Measurements from ENCODE around the gene OPRL1. TPM values are rescaled to one million over a fixed set of nuclear protein-coding genes. Genes with fewer than 3 reads are reported as not detected.
"Not testable (repeated sequence)": the region's sequence is repeated elsewhere in the genome, so short reads cannot be mapped to it uniquely, and the experiment has no call there.

OPRL1 gene
- total and polyA plus RNA-seq, 2 donors (not counting 1 experiment from before 2014, with no cell fraction given), result 0.49 to 4.1 TPM

DNA sequence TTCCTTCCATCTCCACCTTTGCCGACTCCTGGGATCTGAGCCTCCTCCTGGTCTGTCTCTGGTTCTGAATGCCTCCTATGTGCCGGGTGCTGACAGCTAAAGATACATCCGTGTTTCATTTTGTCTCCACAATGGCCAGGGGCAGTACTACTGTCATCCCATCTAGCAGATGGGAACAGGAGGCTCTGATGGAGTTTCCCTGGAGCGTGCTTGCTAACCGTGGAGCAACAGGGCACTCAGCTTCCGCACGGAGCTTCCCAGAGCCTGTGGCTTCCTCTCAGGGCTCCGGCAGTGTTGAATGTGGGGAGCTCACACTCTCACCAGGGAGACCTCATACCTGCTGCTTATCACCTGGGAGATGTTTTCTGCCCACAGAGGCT lies 39.4 kb downstream of the OPRL1 start:
- Histone ChIP-seq H3K9ac (ENCODE audit: insufficient read depth, low read length) (no peak overlapping the region), H3K4me2 (ENCODE audit: extremely low read depth, insufficient read depth, low read length) (no peak overlapping the region), H3K36me3 (ENCODE audit: control insufficient read depth, insufficient read depth, low read length) (no peaks in the 10 kb centered on the region), H3K27me3 (ENCODE audit: control insufficient read depth, insufficient read depth, low read length) (peaks cover 2% of the 10 kb centered on the region), H3K9me3 (ENCODE audit: control insufficient read depth, insufficient read depth, low read depth, low read length) (no peaks in the 10 kb centered on the region), H3K4me1 (ENCODE audit: control insufficient read depth, extremely low read depth, insufficient read depth, low read length) (no peaks in the 10 kb centered on the region), H3K27ac (ENCODE audit: insufficient read depth, low read length) (no peak overlapping the region), H3K79me2 (ENCODE audit: control insufficient read depth, insufficient read depth, low read length) (no peaks in the 10 kb centered on the region), H3K4me3 (replicated peaks in 1 of 4; ENCODE audit: control extremely low read depth in 1 of 4, insufficient read depth in 1 of 4, low read depth in 3 of 4, low read length in 4 of 4) (no peak overlapping the region), H4K20me1 (ENCODE audit: control insufficient read depth, extremely low read depth, insufficient read depth, low read length) (no peaks in the 10 kb centered on the region), H2AFZ (ENCODE audit: low read length) (no peak overlapping the region)
- TF ChIP-seq, protein P1, sequence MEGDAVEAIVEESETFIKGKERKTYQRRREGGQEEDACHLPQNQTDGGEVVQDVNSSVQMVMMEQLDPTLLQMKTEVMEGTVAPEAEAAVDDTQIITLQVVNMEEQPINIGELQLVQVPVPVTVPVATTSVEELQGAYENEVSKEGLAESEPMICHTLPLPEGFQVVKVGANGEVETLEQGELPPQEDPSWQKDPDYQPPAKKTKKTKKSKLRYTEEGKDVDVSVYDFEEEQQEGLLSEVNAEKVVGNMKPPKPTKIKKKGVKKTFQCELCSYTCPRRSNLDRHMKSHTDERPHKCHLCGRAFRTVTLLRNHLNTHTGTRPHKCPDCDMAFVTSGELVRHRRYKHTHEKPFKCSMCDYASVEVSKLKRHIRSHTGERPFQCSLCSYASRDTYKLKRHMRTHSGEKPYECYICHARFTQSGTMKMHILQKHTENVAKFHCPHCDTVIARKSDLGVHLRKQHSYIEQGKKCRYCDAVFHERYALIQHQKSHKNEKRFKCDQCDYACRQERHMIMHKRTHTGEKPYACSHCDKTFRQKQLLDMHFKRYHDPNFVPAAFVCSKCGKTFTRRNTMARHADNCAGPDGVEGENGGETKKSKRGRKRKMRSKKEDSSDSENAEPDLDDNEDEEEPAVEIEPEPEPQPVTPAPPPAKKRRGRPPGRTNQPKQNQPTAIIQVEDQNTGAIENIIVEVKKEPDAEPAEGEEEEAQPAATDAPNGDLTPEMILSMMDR (conservative IDR thresholded peaks at IDR 0.05 in 1 of 2, IDR thresholded peaks at IDR 0.05 in 1 of 2; ENCODE audit: low read depth in 1 of 2, low read length in 2 of 2), result no peak
- no peak for TF ChIP-seq EZH2 (IDR thresholded peaks at IDR 0.05; ENCODE audit: low read length, missing control alignments)
- DNase-seq (ENCODE audit: low read depth in 2 of 2), result no peak

DNA sequence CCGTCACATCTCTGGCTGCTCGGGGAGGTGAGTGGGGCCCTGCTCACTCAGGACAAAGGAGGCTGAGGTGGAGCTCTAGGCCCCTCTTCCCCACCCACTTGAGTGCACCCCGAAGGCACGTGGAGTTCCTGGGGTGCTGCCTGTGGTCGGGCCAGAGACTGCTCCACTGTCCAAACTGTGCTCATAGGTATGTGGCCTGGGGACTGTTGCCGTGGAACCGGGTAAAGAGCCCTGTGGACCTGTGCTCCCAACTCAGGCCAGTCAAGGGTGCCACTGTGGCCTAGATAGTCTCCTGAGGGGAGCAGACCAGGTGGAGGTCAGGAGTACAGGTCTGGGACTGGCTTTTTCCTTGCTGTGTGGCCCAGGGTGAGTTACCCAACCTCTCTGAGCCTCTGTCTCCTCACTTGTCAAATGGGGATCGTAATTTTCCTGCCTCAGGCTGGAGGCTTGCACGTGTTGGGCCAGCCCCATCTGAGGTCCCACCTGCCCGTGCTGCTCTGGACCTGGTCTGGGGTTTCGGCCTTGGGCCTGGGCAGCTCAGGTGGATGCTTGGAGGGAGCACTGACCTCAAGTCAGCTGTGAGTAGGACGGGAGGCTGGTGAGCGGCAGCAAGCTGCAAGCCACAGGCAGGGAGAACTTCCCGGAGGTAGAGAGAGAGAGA lies 39.9 kb downstream of the OPRL1 start:
- no peak overlapping the region for H3K4me3 ChIP-seq (replicated peaks in 1 of 4; ENCODE audit: control extremely low read depth in 1 of 4, insufficient read depth in 1 of 4, low read depth in 3 of 4, low read length in 4 of 4)
- no peaks in the 10 kb centered on the region for H3K9me3 ChIP-seq (ENCODE audit: control insufficient read depth, insufficient read depth, low read depth, low read length)
- no peak overlapping the region for H3K27ac ChIP-seq (ENCODE audit: insufficient read depth, low read length)
- no peak overlapping the region for H2AFZ ChIP-seq (ENCODE audit: low read length)
- TF ChIP-seq, protein P1 (conservative IDR thresholded peaks at IDR 0.05 in 1 of 2, IDR thresholded peaks at IDR 0.05 in 1 of 2; ENCODE audit: low read depth in 1 of 2, low read length in 2 of 2), result no peak
- TF ChIP-seq EZH2 (IDR thresholded peaks at IDR 0.05; ENCODE audit: low read length, missing control alignments), result no peak
- peak in 1 of 2 donors; percentile 4 for DNase-seq (ENCODE audit: low read depth in 2 of 2)
- no peak overlapping the region for H3K9ac ChIP-seq (ENCODE audit: insufficient read depth, low read length)
- no peaks in the 10 kb centered on the region for H3K79me2 ChIP-seq (ENCODE audit: control insufficient read depth, insufficient read depth, low read length)
- H3K4me2 ChIP-seq (ENCODE audit: extremely low read depth, insufficient read depth, low read length), result no peak overlapping the region
- no peaks in the 10 kb centered on the region for H3K4me1 ChIP-seq (ENCODE audit: control insufficient read depth, extremely low read depth, insufficient read depth, low read length)
- peaks cover 2% of the 10 kb centered on the region for H3K27me3 ChIP-seq (ENCODE audit: control insufficient read depth, insufficient read depth, low read length)
- no peaks in the 10 kb centered on the region for H3K36me3 ChIP-seq (ENCODE audit: control insufficient read depth, insufficient read depth, low read length)
- no peaks in the 10 kb centered on the region for H4K20me1 ChIP-seq (ENCODE audit: control insufficient read depth, extremely low read depth, insufficient read depth, low read length)

- H3K27me3 ChIP-seq (ENCODE audit: control insufficient read depth, insufficient read depth, low read length), result peaks cover under 1% of the 10 kb centered on the region
- no peaks in the 10 kb centered on the region for H3K36me3 ChIP-seq (ENCODE audit: control insufficient read depth, insufficient read depth, low read length)
- H3K27ac ChIP-seq (ENCODE audit: insufficient read depth, low read length), result no peak overlapping the region
- no peak for DNase-seq (ENCODE audit: low read depth in 2 of 2)
- H3K9me3 ChIP-seq (ENCODE audit: control insufficient read depth, insufficient read depth, low read depth, low read length), result no peaks in the 10 kb centered on the region
- H3K9ac ChIP-seq (ENCODE audit: insufficient read depth, low read length), result no peak overlapping the region
- no peaks in the 10 kb centered on the region for H3K79me2 ChIP-seq (ENCODE audit: control insufficient read depth, insufficient read depth, low read length)
- no peak overlapping the region for H3K4me2 ChIP-seq (ENCODE audit: extremely low read depth, insufficient read depth, low read length)
- H4K20me1 ChIP-seq (ENCODE audit: control insufficient read depth, extremely low read depth, insufficient read depth, low read length), result no peaks in the 10 kb centered on the region
- no peak overlapping the region for H2AFZ ChIP-seq (ENCODE audit: low read length)
- no peaks in the 10 kb centered on the region for H3K4me1 ChIP-seq (ENCODE audit: control insufficient read depth, extremely low read depth, insufficient read depth, low read length)
- no peak for TF ChIP-seq EZH2 (IDR thresholded peaks at IDR 0.05; ENCODE audit: low read length, missing control alignments)
- TF ChIP-seq, protein P1 (conservative IDR thresholded peaks at IDR 0.05 in 1 of 2, IDR thresholded peaks at IDR 0.05 in 1 of 2; ENCODE audit: low read depth in 1 of 2, low read length in 2 of 2), result no peak
- H3K4me3 ChIP-seq (replicated peaks in 1 of 4; ENCODE audit: control extremely low read depth in 1 of 4, insufficient read depth in 1 of 4, low read depth in 3 of 4, low read length in 4 of 4), result no peak overlapping the region
Measured at GRCh38 chr20:64121586-64121985, 41.7 kb downstream of the OPRL1 start.

GRCh38 chr20:64122927-64123326 lies 43.0 kb downstream of the OPRL1 start:
- not testable (repeated sequence) for DNase-seq (ENCODE audit: low read depth in 2 of 2); H3K36me3 ChIP-seq (ENCODE audit: control insufficient read depth, insufficient read depth, low read length); H4K20me1 ChIP-seq (ENCODE audit: control insufficient read depth, extremely low read depth, insufficient read depth, low read length); H3K9ac ChIP-seq (ENCODE audit: insufficient read depth, low read length); H3K79me2 ChIP-seq (ENCODE audit: control insufficient read depth, insufficient read depth, low read length); H3K27ac ChIP-seq (ENCODE audit: insufficient read depth, low read length); H3K9me3 ChIP-seq (ENCODE audit: control insufficient read depth, insufficient read depth, low read depth, low read length); H2AFZ ChIP-seq (ENCODE audit: low read length); H3K4me2 ChIP-seq (ENCODE audit: extremely low read depth, insufficient read depth, low read length); H3K4me1 ChIP-seq (ENCODE audit: control insufficient read depth, extremely low read depth, insufficient read depth, low read length); H3K4me3 ChIP-seq (replicated peaks in 1 of 4; ENCODE audit: control extremely low read depth in 1 of 4, insufficient read depth in 1 of 4, low read depth in 3 of 4, low read length in 4 of 4); H3K27me3 ChIP-seq (ENCODE audit: control insufficient read depth, insufficient read depth, low read length)

DNA sequence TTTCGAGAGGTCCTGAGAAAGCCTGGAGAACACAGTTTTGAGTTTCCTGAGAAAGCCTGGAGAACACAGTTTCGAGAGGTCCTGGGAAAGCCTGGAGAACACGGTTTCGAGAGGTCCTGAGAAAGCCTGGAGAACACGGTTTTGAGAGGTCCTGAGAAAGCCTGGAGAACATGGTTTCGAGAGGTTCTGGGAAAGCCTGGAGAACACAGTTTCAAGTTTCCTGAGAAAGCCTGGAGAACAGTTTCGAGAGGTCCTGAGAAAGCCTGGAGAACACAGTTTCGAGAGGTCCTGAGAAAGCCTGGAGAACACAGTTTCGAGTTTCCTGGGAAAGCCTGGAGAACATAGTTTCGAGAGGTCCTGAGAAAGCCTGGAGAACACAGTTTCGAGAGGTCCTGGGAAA lies 43.6 kb downstream of the OPRL1 start:
- DNase-seq (ENCODE audit: low read depth in 2 of 2); H3K9ac ChIP-seq (ENCODE audit: insufficient read depth, low read length); H2AFZ ChIP-seq (ENCODE audit: low read length); H3K27ac ChIP-seq (ENCODE audit: insufficient read depth, low read length); H3K4me3 ChIP-seq (replicated peaks in 1 of 4; ENCODE audit: control extremely low read depth in 1 of 4, insufficient read depth in 1 of 4, low read depth in 3 of 4, low read length in 4 of 4); H3K4me1 ChIP-seq (ENCODE audit: control insufficient read depth, extremely low read depth, insufficient read depth, low read length); H3K36me3 ChIP-seq (ENCODE audit: control insufficient read depth, insufficient read depth, low read length); H3K4me2 ChIP-seq (ENCODE audit: extremely low read depth, insufficient read depth, low read length); H3K9me3 ChIP-seq (ENCODE audit: control insufficient read depth, insufficient read depth, low read depth, low read length); H3K79me2 ChIP-seq (ENCODE audit: control insufficient read depth, insufficient read depth, low read length); H3K27me3 ChIP-seq (ENCODE audit: control insufficient read depth, insufficient read depth, low read length); H4K20me1 ChIP-seq (ENCODE audit: control insufficient read depth, extremely low read depth, insufficient read depth, low read length): not testable (repeated sequence)
